ENCODE measurements around the gene PRXL2A.

DNA sequence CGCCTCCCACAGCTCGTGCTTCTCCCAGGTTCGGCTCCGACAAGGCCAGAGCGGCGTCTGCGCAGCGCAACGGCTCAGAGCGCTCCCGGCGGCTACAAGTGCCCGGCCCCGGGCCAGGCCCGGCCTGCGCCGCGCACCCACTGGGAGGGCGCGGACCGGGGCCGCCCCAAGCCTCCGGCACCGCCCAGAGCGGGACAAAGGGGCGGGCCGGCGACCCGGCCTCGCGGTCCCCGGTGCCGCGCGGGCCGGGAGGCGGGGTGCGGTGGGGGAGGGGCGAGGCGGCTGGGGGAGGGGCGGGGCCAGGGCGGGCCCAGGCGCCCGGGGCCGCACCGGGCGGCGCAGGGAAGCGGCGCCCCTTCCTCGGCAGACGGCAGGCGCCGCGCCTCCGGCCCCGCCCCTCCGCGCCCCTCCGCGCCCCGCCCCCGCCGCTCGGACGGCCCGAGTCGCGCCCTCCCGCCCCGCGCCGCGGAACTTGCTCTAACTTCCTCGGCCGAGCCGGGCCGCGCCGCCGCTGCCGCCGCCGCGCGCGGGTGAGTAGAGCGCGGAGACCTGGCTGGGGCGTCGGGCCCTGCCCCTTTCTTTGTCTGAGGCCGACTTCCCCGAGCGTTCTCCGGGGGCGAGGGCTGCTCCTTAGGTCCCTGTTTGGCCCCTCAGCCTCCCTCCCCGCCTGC, 45.6 kb downstream of the PRXL2A start, which contains the start of gene TSPAN14:
- TF ChIP-seq YY1 (IDR thresholded peaks at IDR 0.05; ENCODE audit: low read depth, low read length) (0 out of 2 replicates have a peak, but pooled peaks have one; percentile 16), ZNF24 (IDR thresholded peaks at IDR 0.05) (no peak), HDAC6 (IDR thresholded peaks at IDR 0.05; ENCODE audit: unreplicated experiment) (no peak), RCOR1 (conservative IDR thresholded peaks at IDR 0.05; ENCODE audit: low read depth, low read length) (no peak), POLR2AphosphoS5 (IDR thresholded peaks at IDR 0.05; ENCODE audit: low read length) (peak; percentile 44; the same call in 1 of the 2 replicates), EZH2 (IDR thresholded peaks at IDR 0.05; ENCODE audit: borderline replicate concordance, control insufficient read depth, low read depth, low read length) (no peak), BHLHE40 (IDR thresholded peaks at IDR 0.05; ENCODE audit: borderline replicate concordance in 1 of 2, low read depth in 2 of 2, low read length in 1 of 2) (peak; percentile 10 to 23; a peak in 2 of 4 replicates)
- TF ChIP-seq, protein P1, sequence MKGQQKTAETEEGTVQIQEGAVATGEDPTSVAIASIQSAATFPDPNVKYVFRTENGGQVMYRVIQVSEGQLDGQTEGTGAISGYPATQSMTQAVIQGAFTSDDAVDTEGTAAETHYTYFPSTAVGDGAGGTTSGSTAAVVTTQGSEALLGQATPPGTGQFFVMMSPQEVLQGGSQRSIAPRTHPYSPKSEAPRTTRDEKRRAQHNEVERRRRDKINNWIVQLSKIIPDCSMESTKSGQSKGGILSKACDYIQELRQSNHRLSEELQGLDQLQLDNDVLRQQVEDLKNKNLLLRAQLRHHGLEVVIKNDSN (IDR thresholded peaks at IDR 0.05; ENCODE audit: borderline replicate concordance, extremely low read length, insufficient read depth, low read depth, low read length) = no peak

All from GM12878 (cell line).